ENCODE measurements around the gene EEPD1. TPM values are rescaled to one million over a fixed set of nuclear protein-coding genes. Genes with fewer than 3 reads are reported as not detected.

The EEPD1 gene
- total RNA-seq, 1 donor from 2014 or later, result 6.5 TPM

GRCh38 chr7:36112969-36113368, 40.1 kb upstream of the EEPD1 start:
- Histone ChIP-seq H2AFZ (replicated peaks) (no peak overlapping the region), H3K36me3 (no peaks in the 10 kb centered on the region), H3K27me3 (no peaks in the 10 kb centered on the region), H3K9me3 (ENCODE audit: low read depth) (no peaks in the 10 kb centered on the region), H3K4me2 (no peak overlapping the region), H3K4me3 (no peak overlapping the region), H4K20me1 (ENCODE audit: low read depth) (no peaks in the 10 kb centered on the region), H3K27ac (no peak overlapping the region), H3K4me1 (no peaks in the 10 kb centered on the region), H3F3A (ENCODE audit: low read depth) (no peaks in the 10 kb centered on the region), H3K79me2 (ENCODE audit: low read depth) (no peaks in the 10 kb centered on the region), H3K9ac (no peak overlapping the region)
- Mint-ChIP-seq H3K27me3 (ENCODE audit: insufficient read depth, low read depth) (peaks cover 4% of the 10 kb centered on the region), H3K36me3 (no peaks in the 10 kb centered on the region), H3K4me3 (no peak overlapping the region), H3K27ac (no peak overlapping the region), H3K9me3 (no peaks in the 10 kb centered on the region), H3K4me1 (no peaks in the 10 kb centered on the region)
- DNase-seq (ENCODE audit: low spot score), result no peak
- TF ChIP-seq EZH2 (IDR thresholded peaks at IDR 0.05) (no peak), CTCF (IDR thresholded peaks at IDR 0.05) (no peak), EZH2phosphoT487 (IDR thresholded peaks at IDR 0.05) (no peak)

DNA sequence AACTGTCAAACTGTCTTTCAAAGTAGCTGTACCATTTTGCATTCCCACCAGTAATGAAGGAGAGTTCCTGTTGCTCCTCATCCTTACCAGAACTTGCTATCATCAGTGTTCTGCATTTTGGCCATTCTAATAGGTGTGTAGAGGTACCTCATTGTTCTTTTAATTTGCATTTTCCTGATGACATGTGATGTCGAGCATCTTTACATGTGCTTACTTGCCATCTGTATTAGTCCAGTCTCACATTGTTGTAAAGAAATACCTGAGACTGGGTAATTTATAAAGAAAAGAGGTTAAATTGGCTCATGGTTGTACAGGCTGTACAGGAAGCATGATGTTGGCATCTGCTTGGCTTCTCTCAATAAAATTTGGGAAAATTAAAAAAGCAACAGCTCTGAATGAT, 38.7 kb upstream of the EEPD1 start:
- Histone ChIP-seq H3K4me2 (no peak overlapping the region), H4K20me1 (ENCODE audit: low read depth) (no peaks in the 10 kb centered on the region), H2AFZ (replicated peaks) (no peak overlapping the region), H3K36me3 (no peaks in the 10 kb centered on the region), H3K4me3 (no peak overlapping the region), H3K9ac (no peak overlapping the region), H3K27ac (no peak overlapping the region), H3K79me2 (ENCODE audit: low read depth) (no peaks in the 10 kb centered on the region), H3K4me1 (no peaks in the 10 kb centered on the region), H3K27me3 (no peaks in the 10 kb centered on the region), H3F3A (ENCODE audit: low read depth) (no peaks in the 10 kb centered on the region), H3K9me3 (ENCODE audit: low read depth) (no peaks in the 10 kb centered on the region)
- Mint-ChIP-seq H3K36me3 (no peaks in the 10 kb centered on the region), H3K27me3 (ENCODE audit: insufficient read depth, low read depth) (peaks cover 4% of the 10 kb centered on the region), H3K27ac (no peak overlapping the region), H3K4me1 (no peaks in the 10 kb centered on the region), H3K4me3 (no peak overlapping the region), H3K9me3 (no peaks in the 10 kb centered on the region)
- DNase-seq (ENCODE audit: low spot score), result no peak
- no peak for TF ChIP-seq CTCF (IDR thresholded peaks at IDR 0.05)
- TF ChIP-seq EZH2phosphoT487 (IDR thresholded peaks at IDR 0.05), result no peak
- TF ChIP-seq EZH2 (IDR thresholded peaks at IDR 0.05), result no peak

GRCh38 chr7:36115448-36116321, 37.4 kb upstream of the EEPD1 start:
- Histone ChIP-seq H3K4me3 (no peak overlapping the region), H2AFZ (replicated peaks) (no peak overlapping the region), H3K27me3 (no peaks in the 10 kb centered on the region), H3F3A (ENCODE audit: low read depth) (no peaks in the 10 kb centered on the region), H3K79me2 (ENCODE audit: low read depth) (no peaks in the 10 kb centered on the region), H3K36me3 (no peaks in the 10 kb centered on the region), H3K9ac (no peak overlapping the region), H3K4me1 (peaks cover 7% of the 10 kb centered on the region), H3K4me2 (no peak overlapping the region), H3K27ac (no peak overlapping the region), H3K9me3 (ENCODE audit: low read depth) (no peaks in the 10 kb centered on the region), H4K20me1 (ENCODE audit: low read depth) (no peaks in the 10 kb centered on the region)
- Mint-ChIP-seq H3K27ac (no peak overlapping the region), H3K36me3 (no peaks in the 10 kb centered on the region), H3K4me3 (no peak overlapping the region), H3K27me3 (ENCODE audit: insufficient read depth, low read depth) (peaks cover 4% of the 10 kb centered on the region), H3K4me1 (no peaks in the 10 kb centered on the region), H3K9me3 (no peaks in the 10 kb centered on the region)
- DNase-seq (ENCODE audit: low spot score), result no peak
- TF ChIP-seq EZH2 (IDR thresholded peaks at IDR 0.05) (no peak), CTCF (IDR thresholded peaks at IDR 0.05) (no peak), EZH2phosphoT487 (IDR thresholded peaks at IDR 0.05) (no peak)

Data from neural progenitor cell (in vitro differentiated cells).